Kidney (tissue), 14 donors: Measurements from ENCODE around the gene DNM1. TPM values are rescaled to one million over a fixed set of nuclear protein-coding genes. Genes with fewer than 3 reads are reported as not detected.

Source experiments
- DNase-seq, 5 donors: peaks; one replicate each; pipeline ENCODE4 v3.0.0-alpha.2; 2013 to 2020
- FAIRE-seq: peaks from 2 replicates; lab custom pipeline; 2012; peaks lifted over from hg19 to GRCh38; lab: Jason Lieb, UNC
- H3K27ac ChIP-seq, 2 donors: one replicate each; pipeline ENCODE4 v1.7.0; 2013; ENCODE audit warnings: low read depth in 2 of 2, low read length in 2 of 2, inconsistent platforms in 1 of 2
- H3K27me3 ChIP-seq: one replicate; pipeline ENCODE4 v1.7.1; 2013; ENCODE audit warnings: low read length, inconsistent platforms; ENCODE audit not compliant: control insufficient read depth, insufficient read depth
- H3K36me3 ChIP-seq, 3 donors: one replicate each; pipeline versions ENCODE4 v1.7.0 to v1.7.1; 2013; ENCODE audit warnings: low read length in 3 of 3, control low read depth in 1 of 3, inconsistent platforms in 1 of 3; ENCODE audit not compliant: insufficient read depth in 3 of 3, control insufficient read depth in 2 of 3
- H3K4me1 ChIP-seq, 3 donors: one replicate each; pipeline versions ENCODE4 v1.7.0 to v1.7.1; 2013; ENCODE audit warnings: low read length in 3 of 3, inconsistent platforms in 1 of 3, low read depth in 1 of 3; ENCODE audit not compliant: control insufficient read depth in 2 of 3, insufficient read depth in 2 of 3
- H3K4me3 ChIP-seq, 3 donors: one replicate each; pipeline versions ENCODE4 v1.7.0 to v1.8.1; 2013; ENCODE audit warnings: low read length in 3 of 3, control low read depth in 1 of 3, inconsistent platforms in 1 of 3
- H3K9ac ChIP-seq, 3 donors: one replicate each; pipeline versions ENCODE4 v1.7.0 to v1.7.1; 2013; ENCODE audit warnings: low read length in 3 of 3, control low read depth in 1 of 3, inconsistent platforms in 1 of 3
- H3K9me3 ChIP-seq, 3 donors: one replicate each; pipeline versions ENCODE4 v1.7.0 to v1.7.1; 2013; ENCODE audit warnings: low read length in 3 of 3, control low read depth in 1 of 3, inconsistent platforms in 1 of 3; ENCODE audit not compliant: control insufficient read depth in 2 of 3, insufficient read depth in 1 of 3
- intact Hi-C: fragments of 100-400 bp; cut with DNase I; formaldehyde crosslinking; loops from one replicate; pipeline ENCODE4 v1.11.1; 2022
- polyA plus RNA-seq: library from polyadenylated mRNA; stranded (reverse); fragments of 350-450 nt; fragmentation: Illumina TruSeq; extraction: RNeasy Lipid Tissue Mini Kit (QIAGEN cat#74804); gene quantifications from one replicate; pipeline ENCODE4 v1.2.3, GENCODE V29; 2014; ENCODE audit warnings: low read depth, low replicate concordance; ENCODE audit not compliant: insufficient read depth
- total RNA-seq: library from RNA; stranded (reverse); fragmentation: NEBNext Ultra II Directional; extraction: Animal tissue kit (Norgen Biotek cat#: 25700); gene quantifications from one replicate; pipeline ENCODE4 v1.2.1, GENCODE V29; 2021
- TF ChIP-seq, protein P1 (sequence below): IDR thresholded peaks from 3 replicates; pipeline ENCODE4 v1.5.1; 2012; ENCODE audit warnings: mild to moderate bottlenecking, moderate library complexity, borderline replicate concordance; ENCODE audit not compliant: insufficient read depth; ENCODE audit errors: extremely low read depth
- donor health status: control.
- donor health status: control.
- donor health status: control.
- donor health status: control.
- donor health status: control.
- donor health status: DM: yes; HTN: yes; CAD: no.
- donor health status: Normal renal cell carcinoma (clear cell type).

Gene DNM1
- total and polyA plus RNA-seq, 2 donors from 2014 or later: 7.3 to 22.6 TPM

GRCh38 chr9:128188209-128188608 lies 15.0 kb upstream of the DNM1 start:
- no peaks in the 10 kb centered on the region for H3K9me3 ChIP-seq
- no peak overlapping the region for H3K9ac ChIP-seq
- intact Hi-C loops: no loop called here
- no peak overlapping the region for H3K4me3 ChIP-seq
- TF ChIP-seq, protein P1, sequence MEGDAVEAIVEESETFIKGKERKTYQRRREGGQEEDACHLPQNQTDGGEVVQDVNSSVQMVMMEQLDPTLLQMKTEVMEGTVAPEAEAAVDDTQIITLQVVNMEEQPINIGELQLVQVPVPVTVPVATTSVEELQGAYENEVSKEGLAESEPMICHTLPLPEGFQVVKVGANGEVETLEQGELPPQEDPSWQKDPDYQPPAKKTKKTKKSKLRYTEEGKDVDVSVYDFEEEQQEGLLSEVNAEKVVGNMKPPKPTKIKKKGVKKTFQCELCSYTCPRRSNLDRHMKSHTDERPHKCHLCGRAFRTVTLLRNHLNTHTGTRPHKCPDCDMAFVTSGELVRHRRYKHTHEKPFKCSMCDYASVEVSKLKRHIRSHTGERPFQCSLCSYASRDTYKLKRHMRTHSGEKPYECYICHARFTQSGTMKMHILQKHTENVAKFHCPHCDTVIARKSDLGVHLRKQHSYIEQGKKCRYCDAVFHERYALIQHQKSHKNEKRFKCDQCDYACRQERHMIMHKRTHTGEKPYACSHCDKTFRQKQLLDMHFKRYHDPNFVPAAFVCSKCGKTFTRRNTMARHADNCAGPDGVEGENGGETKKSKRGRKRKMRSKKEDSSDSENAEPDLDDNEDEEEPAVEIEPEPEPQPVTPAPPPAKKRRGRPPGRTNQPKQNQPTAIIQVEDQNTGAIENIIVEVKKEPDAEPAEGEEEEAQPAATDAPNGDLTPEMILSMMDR: no peak
- H3K4me1 ChIP-seq: peaks cover 0 to 9% (median 3%) of the 10 kb centered on the region in 3 donors
- DNase-seq (no peak), FAIRE-seq (no peak)
- no peaks in the 10 kb centered on the region for H3K27me3 ChIP-seq
- H3K36me3 ChIP-seq: peaks cover 2 to 15% (median 11%) of the 10 kb centered on the region in 3 donors
- no peak overlapping the region for H3K27ac ChIP-seq

GRCh38 chr9:128190013-128190412 lies 13.2 kb upstream of the DNM1 start:
- FAIRE-seq (no peak), DNase-seq (peak in 1 of 5 donors; percentile 28)
- TF ChIP-seq, protein P1: no peak
- H3K9me3 ChIP-seq: no peaks in the 10 kb centered on the region
- intact Hi-C loops: no loop called here
- H3K4me3 ChIP-seq: no peak overlapping the region
- peaks cover 0 to 9% (median 3%) of the 10 kb centered on the region in 3 donors for H3K4me1 ChIP-seq
- no peaks in the 10 kb centered on the region for H3K27me3 ChIP-seq
- peak overlapping the region in 1 of 3 donors; percentile 96 for H3K9ac ChIP-seq
- no peak overlapping the region for H3K27ac ChIP-seq
- peaks cover 2 to 14% (median 11%) of the 10 kb centered on the region in 3 donors for H3K36me3 ChIP-seq

GRCh38 chr9:128190516-128191405 lies 12.4 kb upstream of the DNM1 start:
- DNase-seq (peak in 4 of 5 donors; percentile 24 to 73 (median 46)), FAIRE-seq (no peak)
- Histone ChIP-seq H3K9me3 (no peaks in the 10 kb centered on the region), H3K4me3 (peak overlapping the region; percentile 79 to 88 (median 84)), H3K27ac (peak overlapping the region in 1 of 2 donors; percentile 84), H3K4me1 (peaks cover 0 to 9% (median 3%) of the 10 kb centered on the region in 3 donors), H3K27me3 (no peaks in the 10 kb centered on the region), H3K9ac (peak overlapping the region; percentile 78 to 96 (median 95)), H3K36me3 (peaks cover 2 to 12% (median 8%) of the 10 kb centered on the region in 3 donors)
- intact Hi-C loops: no loop called here
- TF ChIP-seq, protein P1: no peak
